AG09309 (cell line): ENCODE measurements around the gene DCAF11.

ENCODE experiments used
- DNase-seq: peaks from one replicate; pipeline ENCODE4 v3.0.0-alpha.2; 2010; ENCODE audit warnings: low read depth
- H3K4me3 ChIP-seq: 2 replicates; pipeline ENCODE4 v1.5.1; 2011; ENCODE audit warnings: mild to moderate bottlenecking, low read depth, low read length, moderate library complexity; ENCODE audit not compliant: control insufficient read depth
- TF ChIP-seq, protein P1 (sequence below): IDR thresholded peaks from 2 replicates; pipeline ENCODE4 v1.5.1; 2011; ENCODE audit warnings: mild to moderate bottlenecking, low read depth, low read length, inconsistent platforms; ENCODE audit not compliant: insufficient read depth, control insufficient read depth; ENCODE audit errors: missing control alignments

The DCAF11 gene

DNA sequence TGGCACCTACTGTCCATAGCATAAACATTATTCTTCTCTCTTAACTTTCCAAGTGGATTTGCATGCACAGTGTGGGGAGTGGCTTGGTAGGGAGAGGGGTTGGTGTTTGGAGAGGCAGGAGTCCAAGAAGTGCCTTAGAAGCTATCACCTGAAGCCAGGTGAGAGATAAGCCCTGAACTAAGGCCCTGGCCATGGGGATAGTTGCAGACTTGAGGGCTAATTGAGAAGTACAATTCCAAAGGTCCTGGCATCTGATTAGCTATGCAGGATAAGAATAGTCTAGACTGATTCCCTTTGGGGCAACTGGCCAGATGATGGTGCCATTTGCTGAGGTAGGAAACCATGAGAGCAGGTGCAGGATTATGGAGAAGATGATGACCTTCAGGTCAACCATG lies 22.5 kb upstream of the DCAF11 start:
- no peak for DNase-seq
- no peak overlapping the region for H3K4me3 ChIP-seq
- TF ChIP-seq, protein P1, sequence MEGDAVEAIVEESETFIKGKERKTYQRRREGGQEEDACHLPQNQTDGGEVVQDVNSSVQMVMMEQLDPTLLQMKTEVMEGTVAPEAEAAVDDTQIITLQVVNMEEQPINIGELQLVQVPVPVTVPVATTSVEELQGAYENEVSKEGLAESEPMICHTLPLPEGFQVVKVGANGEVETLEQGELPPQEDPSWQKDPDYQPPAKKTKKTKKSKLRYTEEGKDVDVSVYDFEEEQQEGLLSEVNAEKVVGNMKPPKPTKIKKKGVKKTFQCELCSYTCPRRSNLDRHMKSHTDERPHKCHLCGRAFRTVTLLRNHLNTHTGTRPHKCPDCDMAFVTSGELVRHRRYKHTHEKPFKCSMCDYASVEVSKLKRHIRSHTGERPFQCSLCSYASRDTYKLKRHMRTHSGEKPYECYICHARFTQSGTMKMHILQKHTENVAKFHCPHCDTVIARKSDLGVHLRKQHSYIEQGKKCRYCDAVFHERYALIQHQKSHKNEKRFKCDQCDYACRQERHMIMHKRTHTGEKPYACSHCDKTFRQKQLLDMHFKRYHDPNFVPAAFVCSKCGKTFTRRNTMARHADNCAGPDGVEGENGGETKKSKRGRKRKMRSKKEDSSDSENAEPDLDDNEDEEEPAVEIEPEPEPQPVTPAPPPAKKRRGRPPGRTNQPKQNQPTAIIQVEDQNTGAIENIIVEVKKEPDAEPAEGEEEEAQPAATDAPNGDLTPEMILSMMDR = no peak

DNA sequence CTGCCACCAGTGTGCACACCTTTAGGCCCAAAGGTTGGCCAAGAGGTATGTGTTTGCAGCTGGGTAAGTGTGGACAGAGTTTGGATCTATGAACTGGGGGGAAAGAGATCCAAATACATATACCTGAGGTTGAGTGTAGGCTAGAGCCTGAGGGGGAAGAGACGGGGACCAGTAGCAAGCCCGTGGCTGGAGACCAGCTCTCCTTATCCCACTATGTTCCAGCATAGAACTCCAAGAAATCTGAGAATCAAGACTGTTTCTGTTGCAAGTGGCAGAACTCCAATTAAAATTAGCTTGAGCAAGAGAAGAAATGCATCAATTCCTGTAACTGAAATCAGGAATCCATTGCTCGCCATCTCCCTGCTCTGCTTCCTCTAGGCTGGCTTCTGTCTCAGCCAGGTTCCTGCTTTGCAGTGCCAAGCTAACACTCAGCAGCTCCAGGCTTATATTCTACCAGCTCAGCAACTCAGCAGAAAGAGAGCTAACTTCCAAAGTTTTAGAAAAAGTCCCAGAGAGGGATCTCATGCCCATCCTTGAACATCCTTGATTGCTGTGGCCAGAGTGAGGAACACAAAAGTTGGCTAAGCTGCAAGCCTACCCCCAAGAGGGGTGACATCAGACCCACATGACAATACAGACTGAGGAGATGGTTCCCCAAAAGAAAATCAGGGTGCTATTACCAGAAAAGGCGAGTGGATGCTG lies 21.9 kb upstream of the DCAF11 start:
- TF ChIP-seq, protein P1 = no peak
- DNase-seq = no peak
- no peak overlapping the region for H3K4me3 ChIP-seq

DNA sequence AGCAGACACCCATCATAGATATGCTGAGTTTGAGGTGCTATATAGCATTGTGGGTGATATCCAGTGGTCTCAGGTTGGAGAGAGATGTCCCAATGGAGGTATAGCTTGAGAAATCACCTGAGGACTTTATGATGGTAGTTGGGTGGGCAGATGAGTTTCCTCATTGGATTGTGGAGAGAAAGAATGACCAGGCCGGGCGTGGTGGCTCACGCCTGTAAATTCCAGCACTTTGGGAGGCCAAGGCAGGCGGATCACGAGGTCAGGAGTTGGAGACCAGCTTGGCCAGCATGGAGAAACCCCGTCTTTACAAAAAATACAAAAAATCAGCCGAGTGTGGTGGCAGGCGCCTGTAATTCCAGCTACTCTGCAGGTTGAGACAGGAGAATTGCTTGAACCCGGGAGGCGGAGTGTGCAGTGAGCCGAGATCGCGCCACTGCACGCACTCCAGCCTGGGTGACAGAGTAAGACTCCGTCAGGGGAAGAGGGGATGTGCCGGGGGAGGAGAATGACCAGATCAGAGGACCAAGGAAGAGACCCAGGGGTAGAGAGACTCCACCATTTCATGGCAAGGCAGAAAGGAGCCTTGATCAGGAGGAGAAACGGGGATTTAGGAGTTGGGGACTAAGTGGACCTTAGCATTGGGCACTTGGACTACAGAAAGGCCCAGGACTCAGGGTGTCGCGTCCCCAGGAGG lies 21.2 kb upstream of the DCAF11 start:
- DNase-seq = no peak
- TF ChIP-seq, protein P1 = no peak
- H3K4me3 ChIP-seq = no peak overlapping the region

DNA sequence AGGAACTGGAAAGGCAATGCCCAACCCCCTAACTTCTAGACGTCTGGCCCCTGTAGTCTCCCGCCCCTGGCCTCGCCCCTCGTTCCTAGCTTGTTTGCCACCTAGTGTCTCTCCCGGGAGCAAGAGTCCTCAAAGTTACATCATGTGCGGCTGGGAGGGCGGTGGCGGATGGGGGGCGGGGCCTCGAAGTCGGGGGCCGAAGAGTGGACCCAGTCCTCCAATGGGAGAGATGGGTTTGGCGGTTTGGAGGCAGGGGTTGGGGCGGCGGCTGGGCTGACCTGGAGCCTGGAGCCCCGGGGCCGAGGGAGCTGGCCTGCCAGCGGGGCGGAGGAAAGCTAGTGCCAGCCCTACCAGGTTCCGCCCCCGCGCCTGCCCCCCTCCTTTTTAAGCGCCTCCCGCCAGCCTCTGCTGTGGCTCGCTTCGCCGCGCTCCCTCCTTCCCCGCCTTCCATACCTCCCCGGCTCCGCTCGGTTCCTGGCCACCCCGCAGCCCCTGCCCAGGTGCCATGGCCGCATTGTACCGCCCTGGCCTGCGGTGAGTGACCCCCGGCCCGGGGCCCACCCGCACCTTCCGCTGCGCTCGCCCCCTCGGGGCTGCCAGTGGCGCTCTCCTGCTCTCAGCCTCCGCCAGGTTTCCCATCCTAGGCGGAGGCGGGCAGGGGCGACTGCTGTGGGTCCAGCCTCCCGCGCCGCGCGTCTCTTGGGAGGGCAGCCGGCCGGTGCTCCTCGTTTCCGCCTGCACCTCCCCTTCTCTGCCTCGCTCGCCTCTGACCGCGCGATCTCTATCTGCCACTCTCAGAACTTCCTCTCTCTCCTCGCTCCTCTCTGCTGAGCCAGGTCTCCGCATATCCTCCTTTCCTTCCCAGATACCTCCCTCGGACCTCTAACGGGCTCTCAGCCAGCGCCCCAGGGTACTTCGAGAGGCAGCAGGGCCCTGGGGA lies 20.4 kb upstream of the DCAF11 start, which contains the start of gene PCK2:
Gene PCK2 (plus strand): TSS at position 411 of the 940 bp plus-strand sequence. CDS start 95 bp downstream, at position 506.
- peak; percentile 74 for DNase-seq
- TF ChIP-seq, protein P1 = peak; percentile 6
- H3K4me3 ChIP-seq = peak within 1 kb of the TSS; percentile 64

DNA sequence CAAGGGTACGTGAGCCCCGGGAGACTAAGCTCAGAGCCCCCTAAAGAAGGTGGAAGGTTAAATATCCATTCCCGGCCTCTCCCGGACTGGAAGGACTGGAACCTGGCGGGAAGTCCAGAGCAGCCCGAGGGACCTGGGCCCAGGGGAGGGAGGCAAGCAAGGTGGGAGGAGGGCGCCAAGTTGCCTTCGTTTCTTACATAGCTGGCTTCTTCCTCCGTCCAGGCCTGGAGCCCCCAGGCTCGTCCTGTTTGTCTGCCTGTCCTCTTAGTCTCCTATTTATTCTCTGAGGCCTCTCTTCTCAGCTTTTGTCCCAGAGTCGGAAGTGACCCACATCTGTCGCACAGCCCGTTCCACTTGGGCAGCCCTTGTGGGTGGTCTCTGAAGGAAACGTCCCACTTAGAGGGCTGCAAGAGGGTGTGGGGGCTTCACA lies 19.7 kb upstream of the DCAF11 start:
- no peak for DNase-seq
- H3K4me3 ChIP-seq = peak overlapping the region; percentile 64
- TF ChIP-seq, protein P1 = no peak
